K562 (cell line): ENCODE results near the gene CDKN2D. TPM values are rescaled to one million over a fixed set of nuclear protein-coding genes. Genes with fewer than 3 reads are reported as not detected.
A peak's percentile ranks its signal among the peaks of the same experiment; 100 is the strongest.

Experiments used
- BRF2 ChIP-seq: IDR thresholded peaks from 3 replicates; pipeline ENCODE4 v1.6.1; 2011; ENCODE audit warnings: borderline replicate concordance, mild to moderate bottlenecking; ENCODE audit not compliant: insufficient read length, insufficient read depth
- C11orf30 ChIP-seq: fragments of 450-650 bp; IDR thresholded peaks from 2 replicates; pipeline ENCODE4 v1.6.1; 2016; ENCODE audit warnings: low read depth, mild to moderate bottlenecking
- E2F4 ChIP-seq: sonication (generic); formaldehyde crosslinking; IDR thresholded peaks from 2 replicates; pipeline ENCODE4 v1.8.0; 2022; ENCODE audit warnings: mild to moderate bottlenecking, low read depth, missing genetic modification reagents
- EHMT2 ChIP-seq: fragments of 450-650 bp; IDR thresholded peaks from 2 replicates; pipeline ENCODE4 v1.6.1; 2018; ENCODE audit warnings: antibody characterized with exemption
- GATAD2B ChIP-seq: fragments of 450-650 bp; IDR thresholded peaks from 2 replicates; pipeline ENCODE4 v1.6.1; 2017; ENCODE audit warnings: mild to moderate bottlenecking, borderline replicate concordance
- HNRNPL ChIP-seq: fragments of 200-400 bp; formaldehyde crosslinking; IDR thresholded peaks from 2 replicates; pipeline ENCODE4 v1.6.1; 2017; ENCODE audit warnings: low read depth, mild to moderate bottlenecking, low read length
- HOXB6 ChIP-seq: fragments of 250-450 bp; sonication (Bioruptor Pico); IDR thresholded peaks from 2 replicates; pipeline ENCODE4 v1.5.1; 2022; ENCODE audit warnings: mild to moderate bottlenecking, borderline replicate concordance
- MCM2 ChIP-seq: fragments of 450-650 bp; IDR thresholded peaks from 2 replicates; pipeline ENCODE4 v1.6.1; 2017; ENCODE audit warnings: low read depth, mild to moderate bottlenecking
- MTA1 ChIP-seq: fragments of 450-650 bp; IDR thresholded peaks from 2 replicates; pipeline ENCODE4 v1.6.1; 2017; ENCODE audit warnings: borderline replicate concordance
- NFE2L1 ChIP-seq: fragments of 450-650 bp; IDR thresholded peaks from 2 replicates; pipeline ENCODE4 v1.6.1; 2016; ENCODE audit warnings: missing genetic modification characterization, low read depth, mild to moderate bottlenecking, missing compliant biosample characterization, moderate library complexity, borderline replicate concordance
- NONO ChIP-seq, 2 experiments: fragments of 200-400 bp in 1 of 2; fragments of 450-650 bp in 1 of 2; formaldehyde crosslinking in 1 of 2; IDR thresholded peaks; 2 replicates each; pipeline ENCODE4 v1.6.1; 2017; ENCODE audit warnings: low read depth in 2 of 2, mild to moderate bottlenecking in 2 of 2, moderate library complexity in 2 of 2, low read length in 1 of 2
- RAD51 ChIP-seq: fragments of 450-650 bp; IDR thresholded peaks from 2 replicates; pipeline ENCODE4 v1.7.1; 2016; ENCODE audit warnings: low read depth, mild to moderate bottlenecking, borderline replicate concordance
- SMC3 ChIP-seq: conservative IDR thresholded peaks from 2 replicates; pipeline ENCODE4 v1.6.1; 2011; ENCODE audit warnings: low read depth, low read length, improper control_type of control experiment; ENCODE audit not compliant: insufficient read depth
- SNAPC5 ChIP-seq: fragments of 250-450 bp; sonication (Bioruptor Pico); IDR thresholded peaks from 2 replicates; pipeline ENCODE4 v1.8.0; 2021; ENCODE audit warnings: moderate library complexity, mild to moderate bottlenecking, inconsistent platforms
- SRF ChIP-seq, 2 experiments: fragments of 250-450, 450-650 bp in 1 of 2; sonication (Bioruptor Pico) in 1 of 2; sonication (generic) in 1 of 2; formaldehyde crosslinking; IDR thresholded peaks; 2 replicates each; pipeline versions ENCODE4 v1.5.0 to v1.5.1; 2020 to 2022; ENCODE audit warnings: mild to moderate bottlenecking in 1 of 2, missing genetic modification reagents in 1 of 2
- TCF15 ChIP-seq: fragments of 250-450 bp; sonication (Bioruptor Pico); IDR thresholded peaks from 2 replicates; pipeline ENCODE4 v1.8.0; 2022; ENCODE audit warnings: moderate library complexity, mild to moderate bottlenecking, inconsistent platforms
- TCF7 ChIP-seq: sonication (generic); IDR thresholded peaks from 2 replicates; pipeline ENCODE4 v1.6.1; 2016; ENCODE audit warnings: antibody characterized with exemption, borderline replicate concordance
- YY1 ChIP-seq, 3 experiments: IDR thresholded peaks; 2 replicates each; pipeline ENCODE4 v1.6.1; 2011; ENCODE audit warnings: low read length in 2 of 3, mild to moderate bottlenecking in 2 of 3, moderate library complexity in 2 of 3, borderline replicate concordance in 1 of 3, control low read depth in 1 of 3, low read depth in 1 of 3; ENCODE audit not compliant: insufficient read depth in 3 of 3, insufficient replicate concordance in 2 of 3, control insufficient read depth in 1 of 3, insufficient read length in 1 of 3; ENCODE audit errors: extremely low read depth in 1 of 3
- ZKSCAN8 ChIP-seq: fragments of 200-800 bp; sonication (Bioruptor generic); IDR thresholded peaks from 2 replicates; pipeline ENCODE4 v1.6.1; 2016; ENCODE audit warnings: missing genetic modification characterization, missing compliant biosample characterization
- ZNF124 ChIP-seq: sonication (generic); formaldehyde crosslinking; IDR thresholded peaks from 2 replicates; pipeline ENCODE4 v1.8.1; 2022; ENCODE audit warnings: missing genetic modification reagents
- ZNF134 ChIP-seq: fragments of 250-450 bp; sonication (Bioruptor Pico); conservative IDR thresholded peaks from 2 replicates; pipeline ENCODE4 v1.4.0; 2020
- ZNF174 ChIP-seq: fragments of 250-450 bp; sonication (Bioruptor Pico); IDR thresholded peaks from 2 replicates; pipeline ENCODE4 v1.4.0; 2020; ENCODE audit warnings: mild to moderate bottlenecking
- ZNF398 ChIP-seq: fragments of 250-450 bp; sonication (Bioruptor Pico); IDR thresholded peaks from 2 replicates; pipeline ENCODE4 v1.8.0; 2021; ENCODE audit warnings: moderate library complexity, mild to moderate bottlenecking, inconsistent platforms
- polyA plus RNA-seq, 8 experiments: library from polyadenylated mRNA; depleted of rRNA in 4 of 8; stranded (reverse) in 5 of 8; unstranded in 3 of 8; fragments of >200 nt; fragmentation: Nextera tagmentation in 2 of 8; fragmentation: Illumina TruSeq in 1 of 8; extraction: Ambion mirVana in 2 of 8; extraction: Trizol in 1 of 8; gene quantifications; 2 replicates each; pipeline versions ENCODE4 v1.2.1 to v1.2.3, GENCODE V29; 2011 to 2014; ENCODE audit warnings: inconsistent platforms in 1 of 8, missing spikeins in 1 of 8
- total RNA-seq, 7 experiments: library from RNA; depleted of rRNA in 6 of 7; stranded (reverse); fragments of >200 nt in 6 of 7; fragmentation: Illumina TruSeq in 2 of 7; extraction: Trizol in 2 of 7; gene quantifications; 2 replicates each; pipeline versions ENCODE4 v1.2.1 to v1.2.3, GENCODE V29; 2011 to 2021; ENCODE audit warnings: low replicate concordance in 1 of 7

The CDKN2D gene
- total and polyA plus RNA-seq, 9 of the 15 experiments (the other 6 are each of a cell fraction or from before 2014, with no cell fraction given) = 0.41 to 8.2 (median 3.7) TPM

- TF ChIP-seq TCF15 (no peak), E2F4 (CRISPR knock-in tag) (no peak), SRF (CRISPR knock-in tag; IDR thresholded peaks at IDR 0.05) (peak in 1 of 2 experiments; percentile 68; a peak in 1 of 4 replicates), ZNF124 (CRISPR knock-in tag) (no peak), MTA1 (no peak), ZNF174 (CRISPR knock-in tag) (no peak), SMC3 (no peak), RAD51 (no peak), NONO (IDR thresholded peaks at IDR 0.05; ENCODE audit: low read depth in 2 of 2, low read length in 1 of 2) (no peak), HOXB6 (CRISPR knock-in tag) (no peak), TCF7 (no peak), BRF2 (no peak), MCM2 (no peak), ZNF398 (CRISPR knock-in tag) (no peak), HNRNPL (no peak), EHMT2 (no peak), NFE2L1 (no peak), ZKSCAN8 (no peak), C11orf30 (no peak), GATAD2B (no peak), ZNF134 (CRISPR knock-in tag) (no peak), SNAPC5 (CRISPR knock-in tag) (no peak), YY1 (IDR thresholded peaks at IDR 0.05; ENCODE audit: borderline replicate concordance in 1 of 3, control insufficient read depth in 1 of 3, extremely low read depth in 1 of 3, insufficient read depth in 3 of 3, insufficient read length in 1 of 3, insufficient replicate concordance in 2 of 3, low read depth in 1 of 3, low read length in 2 of 3) (peak; percentile 55 to 91 (median 86))
Measured at GRCh38 chr19:10565567-10566407, 3.0 kb downstream of the CDKN2D start, which contains the start of gene KRI1 (continued).
